Activated CD8-positive, alpha-beta memory T cell treated with anti-CD3 and anti-CD28 coated beads for 36 hours (primary cell): ENCODE results near the gene TTPAL. TPM values are rescaled to one million over a fixed set of nuclear protein-coding genes. Genes with fewer than 3 reads are reported as not detected.
"Not testable (repeated sequence)": the region's sequence is repeated elsewhere in the genome, so short reads cannot be mapped to it uniquely, and the experiment has no call there.

Experiments
- CTCF ChIA-PET: fragments of 350-600 bp; sonication (Branson Sonifier 250); formaldehyde crosslinking; loops from one replicate; lab custom pipeline; 2021; ENCODE audit warnings: antibody characterized with exemption; lab: Charles Lee
- POLR2A ChIA-PET: fragments of 350-600 bp; sonication (Branson Sonifier 250); formaldehyde crosslinking; loops from one replicate; lab custom pipeline; 2021; ENCODE audit warnings: antibody characterized with exemption; lab: Charles Lee
- total RNA-seq, 2 experiments: library from RNA; stranded (reverse); gene quantifications; one replicate each; pipeline ENCODE4 v1.2.3, GENCODE V29; 2021

TTPAL gene
- total RNA-seq, 2 experiments from 2014 or later: 27.4 to 29.5 TPM

DNA sequence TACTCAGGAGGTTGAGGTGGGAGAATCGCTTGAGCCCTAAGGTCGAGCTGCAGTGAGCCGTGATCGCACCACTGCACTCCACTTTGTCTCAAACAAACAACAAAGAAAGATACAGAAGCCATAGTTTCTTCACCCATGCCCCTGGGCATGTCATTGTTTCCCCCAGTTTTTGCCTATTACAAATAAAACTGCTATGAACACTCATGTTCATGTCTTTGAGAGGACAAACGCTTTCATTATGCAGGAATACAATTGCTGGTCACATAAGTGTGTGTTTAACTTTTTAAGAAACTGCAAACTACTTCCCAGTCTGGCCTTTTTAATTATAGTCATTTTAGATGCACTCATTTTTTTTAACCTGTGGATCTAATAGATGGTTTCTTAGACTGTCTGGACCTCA lies 12.2 kb upstream of the TTPAL start:
- ChIA-PET POLR2A (no interaction called here), CTCF (no interaction called here)

DNA sequence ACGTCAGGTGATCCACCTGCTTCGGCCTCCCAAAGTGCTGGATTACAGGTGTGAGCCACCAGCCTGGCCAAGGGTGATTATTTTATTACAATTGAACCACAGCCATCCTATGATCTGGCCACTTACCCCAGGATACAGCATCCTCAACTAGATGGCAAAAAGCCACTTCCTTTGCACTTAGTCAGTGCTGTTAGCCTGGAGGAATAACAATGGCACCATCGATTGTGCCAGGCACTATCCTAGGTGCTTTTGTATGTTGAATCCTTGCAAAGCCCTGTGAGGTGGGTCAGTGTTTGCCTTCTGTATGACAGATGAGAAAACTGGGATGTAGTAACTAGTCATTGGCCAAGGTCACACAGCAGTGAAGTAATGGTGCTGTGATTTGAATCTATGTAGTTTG lies 11.2 kb upstream of the TTPAL start:
- POLR2A ChIA-PET: no interaction called here
- CTCF ChIA-PET: no interaction called here

DNA sequence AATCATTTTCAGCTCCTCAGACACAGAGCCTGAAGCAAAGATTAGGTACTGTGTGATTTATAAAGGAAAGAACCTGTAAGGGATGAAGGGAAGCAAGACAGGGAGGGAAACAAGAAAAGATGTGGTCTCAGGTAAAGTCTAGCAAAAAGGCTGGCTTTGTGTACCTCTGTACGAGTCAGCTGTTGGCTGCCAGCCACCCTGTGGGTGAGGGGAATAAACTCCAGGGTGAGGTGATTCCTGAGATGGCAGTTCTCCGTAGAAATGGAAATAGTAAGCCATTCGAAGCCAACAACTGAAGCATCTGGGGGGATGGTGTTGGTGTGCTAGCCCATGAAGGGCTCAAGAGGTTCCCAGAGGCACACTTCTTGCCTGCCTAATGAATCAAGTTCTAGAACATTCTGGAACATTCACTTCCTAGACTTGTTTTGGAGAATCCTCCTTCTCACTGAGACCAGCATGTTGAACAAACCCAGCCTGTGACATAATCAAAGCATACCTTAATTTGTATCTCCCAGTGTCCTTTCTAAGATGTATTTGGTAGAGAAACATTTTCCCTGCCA lies 10.6 kb upstream of the TTPAL start:
- POLR2A ChIA-PET: no interaction called here
- CTCF ChIA-PET: no interaction called here

- ChIA-PET POLR2A (no interaction called here), CTCF (no interaction called here)
Measured at GRCh38 chr20:44467289-44467883, 8.3 kb upstream of the TTPAL start.

GRCh38 chr20:44468044-44468782 lies 7.5 kb upstream of the TTPAL start:
- CTCF ChIA-PET: no interaction called here
- POLR2A ChIA-PET: no interaction called here

GRCh38 chr20:44470327-44470726 lies 5.3 kb upstream of the TTPAL start:
- CTCF ChIA-PET: no interaction called here
- POLR2A ChIA-PET: no interaction called here

GRCh38 chr20:44471481-44471882 lies 4.2 kb upstream of the TTPAL start:
- POLR2A ChIA-PET: no interaction called here
- CTCF ChIA-PET: no interaction called here

- CTCF ChIA-PET, POLR2A ChIA-PET: not testable (repeated sequence)
Measured at GRCh38 chr20:44472283-44472682, 3.4 kb upstream of the TTPAL start.

- ChIA-PET CTCF (interaction anchor here (0.5 to 1.3 kb wide), 4 partner anchors 15 to 285 kb away, joined by 3 read pairs; no protein-coding TSS in a partner anchor), POLR2A (interaction anchor here (0.6 to 1.6 kb wide), 4 partner anchors 10 to 40 kb away, joined by 3 to 5 read pairs (median 4); no protein-coding TSS in a partner anchor)
Measured at GRCh38 chr20:44475372-44475693, 341 bp upstream of the TTPAL start.

DNA sequence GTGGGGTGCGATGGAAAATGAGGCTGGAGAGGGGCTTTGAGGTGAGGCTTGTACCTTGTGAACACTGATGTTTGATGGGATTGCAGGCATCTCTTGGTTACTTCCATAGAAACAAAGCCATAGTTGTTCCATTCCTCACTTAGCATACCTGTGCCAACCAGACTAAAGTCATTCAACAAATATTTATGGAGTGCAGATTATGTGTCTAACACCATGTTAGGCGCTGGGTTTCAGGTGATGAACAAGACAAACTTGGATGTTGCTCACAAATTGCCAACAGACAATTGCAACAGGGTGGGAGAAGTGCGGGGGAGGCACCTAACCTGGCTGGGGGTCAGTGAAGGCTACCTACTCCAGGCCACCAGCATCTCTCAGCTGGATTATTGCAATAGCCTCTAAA lies 1.5 kb downstream of the TTPAL start:
- ChIA-PET CTCF (no interaction called here), POLR2A (no interaction called here)

DNA sequence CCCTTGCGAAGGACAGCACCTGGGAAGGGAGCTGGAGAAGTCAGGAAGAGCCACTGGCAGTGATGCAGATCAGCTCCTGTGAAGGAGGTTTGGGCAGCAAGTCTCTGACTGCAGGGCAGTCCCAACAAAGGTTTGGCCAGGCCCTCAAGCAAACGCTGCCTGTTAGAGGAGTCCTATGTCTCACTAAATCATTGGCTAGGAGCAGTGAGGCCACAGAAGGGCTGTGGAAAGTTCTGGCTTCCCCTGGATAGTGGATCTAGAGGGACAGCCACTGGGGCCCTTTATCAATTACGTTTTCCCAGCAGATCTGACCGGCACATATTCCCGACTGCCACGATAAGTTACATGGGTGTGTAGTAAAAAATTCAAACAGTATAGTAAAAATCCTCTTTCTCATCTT lies 2.5 kb downstream of the TTPAL start:
- CTCF ChIA-PET: no interaction called here
- POLR2A ChIA-PET: no interaction called here

GRCh38 chr20:44479643-44480042 lies 4.0 kb downstream of the TTPAL start:
- POLR2A ChIA-PET: no interaction called here
- CTCF ChIA-PET: interaction anchor here (0.6 kb wide), 1 partner anchor 168 kb away, joined by 3 read pairs; no protein-coding TSS in a partner anchor

DNA sequence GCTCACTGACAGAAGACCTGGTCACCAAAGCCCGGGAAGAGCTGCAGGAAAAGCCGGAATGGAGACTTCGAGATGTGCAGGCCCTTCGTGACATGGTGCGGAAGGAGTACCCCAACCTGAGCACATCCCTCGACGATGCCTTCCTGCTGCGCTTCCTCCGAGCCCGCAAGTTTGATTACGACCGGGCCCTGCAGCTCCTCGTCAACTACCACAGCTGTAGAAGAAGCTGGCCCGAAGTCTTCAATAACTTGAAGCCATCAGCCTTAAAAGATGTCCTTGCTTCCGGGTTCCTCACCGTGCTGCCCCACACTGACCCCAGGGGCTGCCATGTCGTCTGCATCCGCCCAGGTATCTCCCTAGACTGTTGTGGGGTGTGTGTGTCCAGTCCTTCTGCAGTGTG lies 4.4 kb downstream of the TTPAL start:
- POLR2A ChIA-PET: no interaction called here
- CTCF ChIA-PET: no interaction called here

DNA sequence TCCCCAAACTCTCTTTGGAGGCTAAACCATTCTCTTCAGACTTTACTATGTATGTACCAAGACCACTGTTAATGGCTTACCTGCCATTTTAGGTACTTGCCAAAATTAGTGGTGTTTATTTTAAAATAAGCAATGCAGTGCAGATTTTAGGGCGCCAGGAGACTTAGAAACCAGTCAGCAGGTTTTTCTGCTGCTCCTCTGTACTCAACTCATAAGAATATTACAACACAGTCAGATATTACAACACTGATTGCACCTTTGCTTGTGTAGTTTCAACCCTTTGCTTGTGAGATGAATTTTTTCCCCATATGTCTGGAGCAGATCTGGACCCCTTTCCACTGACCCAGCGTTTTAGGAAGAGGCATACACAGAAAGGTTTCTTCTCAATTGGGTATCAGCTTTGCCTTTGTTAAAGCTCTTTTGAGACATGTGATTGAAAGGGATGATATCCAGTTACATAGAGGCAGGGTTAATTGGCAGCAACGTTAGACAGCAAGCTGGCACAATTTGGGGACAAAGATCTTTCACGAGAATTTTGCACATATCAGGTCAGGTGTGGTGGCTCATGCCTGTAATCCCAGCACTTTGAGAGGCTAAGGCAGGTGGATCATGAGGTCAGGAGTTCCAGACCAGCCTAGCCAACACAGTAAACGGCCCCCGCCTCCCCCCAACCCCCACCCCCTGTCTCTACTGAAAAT lies 6.2 kb downstream of the TTPAL start:
- ChIA-PET CTCF (no interaction called here), POLR2A (interaction anchor here (0.7 kb wide), 1 partner anchor 36 kb away, joined by 3 read pairs; no protein-coding TSS in a partner anchor)

DNA sequence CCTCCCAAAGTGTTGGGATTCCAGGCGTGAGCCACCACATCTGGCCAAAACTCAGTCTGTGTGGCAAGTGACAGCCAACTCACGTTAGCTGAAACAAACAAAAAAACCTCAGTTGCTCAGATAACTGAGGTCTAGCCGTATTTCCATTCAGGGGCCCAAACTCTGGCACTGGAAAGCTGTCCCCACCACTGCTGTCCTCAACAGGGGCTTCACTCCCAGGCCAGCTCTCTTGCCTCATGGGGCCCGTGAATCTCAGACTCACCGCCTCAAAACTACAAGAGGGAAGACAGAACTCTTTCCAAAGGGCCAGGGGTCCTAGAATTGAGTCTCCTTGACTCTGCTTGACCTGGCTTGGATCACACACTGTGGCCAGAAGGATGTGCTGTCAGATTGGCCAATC lies 7.4 kb downstream of the TTPAL start:
- ChIA-PET CTCF (no interaction called here), POLR2A (no interaction called here)

DNA sequence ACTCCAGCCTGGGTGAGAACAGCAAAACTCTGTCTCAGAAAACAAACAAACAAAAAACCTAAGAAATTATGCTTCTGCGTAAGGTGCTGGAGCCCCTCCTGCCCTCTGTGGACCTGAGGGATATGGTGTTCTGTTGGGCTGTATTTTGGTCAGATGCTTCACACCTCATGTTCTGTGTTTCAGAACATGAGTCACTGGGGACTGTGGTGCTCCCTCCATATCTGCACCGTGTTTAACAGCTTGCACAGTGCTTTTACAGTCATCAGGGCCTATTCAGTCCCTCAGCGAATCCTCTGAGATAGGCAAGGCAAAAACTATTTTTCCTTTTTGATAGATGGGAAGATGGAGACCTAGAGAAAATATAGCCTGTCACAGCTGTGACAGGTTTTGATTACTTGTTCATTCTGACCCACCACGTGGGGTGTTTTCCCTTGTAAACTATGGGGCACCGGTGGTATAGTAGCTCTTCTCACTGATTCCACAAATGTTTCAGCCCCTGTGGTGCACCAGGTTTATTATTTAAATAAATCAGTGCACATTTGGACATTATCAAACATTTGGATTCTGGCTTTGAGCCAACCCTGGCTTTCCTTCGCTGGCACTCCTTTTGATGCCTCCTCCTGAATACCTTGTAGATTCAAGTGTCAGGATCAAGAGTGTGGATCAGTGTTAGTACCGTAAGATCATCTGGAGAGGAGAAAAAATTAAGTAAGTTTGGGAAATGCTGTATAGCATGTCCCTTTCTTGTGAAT lies 9.6 kb downstream of the TTPAL start:
- CTCF ChIA-PET: no interaction called here

GRCh38 chr20:44485830-44486198 lies 10.1 kb downstream of the TTPAL start:
- ChIA-PET CTCF (no interaction called here), POLR2A (interaction anchor here (1.2 kb wide), 1 partner anchor 10 kb away, joined by 3 read pairs; the partner anchor contains the start of gene TTPAL)

More for the DNA sequence above, 9.6 kb downstream of the TTPAL start:
- POLR2A ChIA-PET: interaction anchor here (1.2 kb wide), 1 partner anchor 10 kb away, joined by 3 read pairs; the partner anchor contains the start of gene TTPAL

GRCh38 chr20:44488551-44488950 lies 12.9 kb downstream of the TTPAL start:
- CTCF ChIA-PET: no interaction called here

DNA sequence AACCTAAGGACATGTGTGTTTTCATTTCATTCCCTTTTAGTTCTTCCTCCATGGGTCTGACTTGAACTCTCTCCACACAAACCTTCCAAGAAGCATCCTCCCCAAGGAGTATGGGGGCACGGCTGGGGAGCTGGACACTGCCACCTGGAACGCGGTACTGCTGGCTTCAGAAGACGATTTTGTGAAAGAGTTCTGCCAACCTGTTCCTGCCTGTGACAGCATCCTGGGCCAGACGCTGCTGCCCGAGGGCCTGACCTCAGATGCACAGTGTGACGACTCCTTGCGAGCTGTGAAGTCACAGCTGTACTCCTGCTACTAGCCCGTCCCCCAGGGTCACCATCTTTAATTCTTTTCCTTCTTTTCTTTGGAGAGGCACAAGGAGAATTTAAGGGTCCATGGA lies 13.5 kb downstream of the TTPAL start:
- ChIA-PET CTCF (interaction anchor here (0.8 kb wide), 1 partner anchor 274 kb away, joined by 3 read pairs; no protein-coding TSS in a partner anchor), POLR2A (no interaction called here)

More at GRCh38 chr20:44488551-44488950, 12.9 kb downstream of the TTPAL start:
- POLR2A ChIA-PET: no interaction called here
